AG09309 (cell line): Measurements from ENCODE around the gene ADAM17.

ENCODE experiments used
- DNase-seq: peaks from one replicate; pipeline ENCODE4 v3.0.0-alpha.2; 2010; ENCODE audit warnings: low read depth
- H3K4me3 ChIP-seq: 2 replicates; pipeline ENCODE4 v1.5.1; 2011; ENCODE audit warnings: mild to moderate bottlenecking, low read depth, low read length, moderate library complexity; ENCODE audit not compliant: control insufficient read depth
- CTCF ChIP-seq: IDR thresholded peaks from 2 replicates; pipeline ENCODE4 v1.5.1; 2011; ENCODE audit warnings: mild to moderate bottlenecking, low read depth, low read length, inconsistent platforms; ENCODE audit not compliant: insufficient read depth, control insufficient read depth; ENCODE audit errors: missing control alignments

Gene ADAM17

GRCh38 chr2:9498210-9498609 is 57.4 kb downstream of the ADAM17 start:
- DNase-seq: no peak
- H3K4me3 ChIP-seq: no peak overlapping the region
- no peak for TF ChIP-seq CTCF

GRCh38 chr2:9497017-9497416 is 58.6 kb downstream of the ADAM17 start:
- TF ChIP-seq CTCF: no peak
- no peak for DNase-seq
- no peak overlapping the region for H3K4me3 ChIP-seq

- no peak for TF ChIP-seq CTCF
- no peak overlapping the region for H3K4me3 ChIP-seq
- no peak for DNase-seq
Observed at GRCh38 chr2:9494081-9494480, 61.5 kb downstream of the ADAM17 start.

GRCh38 chr2:9493478-9493877 is 62.2 kb downstream of the ADAM17 start:
- no peak overlapping the region for H3K4me3 ChIP-seq
- no peak for TF ChIP-seq CTCF
- no peak for DNase-seq

- TF ChIP-seq CTCF: no peak
- H3K4me3 ChIP-seq: no peak overlapping the region
- DNase-seq: no peak
Observed at GRCh38 chr2:9492927-9493326, 62.7 kb downstream of the ADAM17 start.

GRCh38 chr2:9490789-9491188 is 64.8 kb downstream of the ADAM17 start:
- no peak for TF ChIP-seq CTCF
- H3K4me3 ChIP-seq: no peak overlapping the region
- no peak for DNase-seq
